Endodermal cell (in vitro differentiated cells): ENCODE data around the gene PDE5A. TPM values are rescaled to one million over a fixed set of nuclear protein-coding genes. Genes with fewer than 3 reads are reported as not detected.
"Not testable (repeated sequence)": the region's sequence is repeated elsewhere in the genome, so short reads cannot be mapped to it uniquely, and the experiment has no call there.

Source experiments
- DNase-seq: peaks from one replicate; pipeline ENCODE4 v3.0.0-alpha.2; 2017
- H3K27ac ChIP-seq: 2 replicates; pipeline ENCODE4 v1.5.1; 2013; ENCODE audit warnings: mild to moderate bottlenecking, low read depth, low read length, moderate library complexity
- H3K27me3 ChIP-seq: 2 replicates; pipeline ENCODE4 v1.6.1; 2013; ENCODE audit warnings: mild to moderate bottlenecking, low read length, moderate library complexity; ENCODE audit not compliant: insufficient read depth, control insufficient read depth, poor library complexity, severe bottlenecking
- H3K36me3 ChIP-seq: 2 replicates; pipeline ENCODE4 v1.7.0; 2013; ENCODE audit warnings: mild to moderate bottlenecking, low read length, moderate library complexity; ENCODE audit not compliant: control insufficient read depth, insufficient read depth
- H3K4me1 ChIP-seq: one replicate; pipeline ENCODE4 v1.7.0; 2013; ENCODE audit warnings: low read length; ENCODE audit not compliant: control insufficient read depth, insufficient read depth
- H3K4me3 ChIP-seq: 2 replicates; pipeline ENCODE4 v1.5.1; 2013; ENCODE audit warnings: mild to moderate bottlenecking, low read length, moderate library complexity
- H3K9ac ChIP-seq: 2 replicates; pipeline ENCODE4 v1.6.1; 2013; ENCODE audit warnings: mild to moderate bottlenecking, low read length, moderate library complexity; ENCODE audit not compliant: poor library complexity, severe bottlenecking; ENCODE audit errors: extremely low read depth
- H3K9me3 ChIP-seq: 2 replicates; pipeline ENCODE4 v1.6.1; 2013; ENCODE audit warnings: mild to moderate bottlenecking, low read length, moderate library complexity; ENCODE audit not compliant: control insufficient read depth
- H3K27ac Mint-ChIP-seq: 2 replicates; pipeline ENCODE4 v1.8.0; 2020; ENCODE audit warnings: mixed read lengths
- H3K27me3 Mint-ChIP-seq: 2 replicates; pipeline ENCODE4 v1.8.0; 2021; ENCODE audit warnings: mild to moderate bottlenecking, mixed read lengths; ENCODE audit not compliant: insufficient read depth
- H3K36me3 Mint-ChIP-seq: 2 replicates; pipeline ENCODE4 v1.8.0; 2020; ENCODE audit warnings: low read depth, mixed read lengths
- H3K4me1 Mint-ChIP-seq: 2 replicates; pipeline ENCODE4 v1.8.0; 2020; ENCODE audit warnings: mixed read lengths
- H3K4me3 Mint-ChIP-seq: 2 replicates; pipeline ENCODE4 v1.8.0; 2020; ENCODE audit warnings: mild to moderate bottlenecking, moderate library complexity, mixed read lengths
- H3K9me3 Mint-ChIP-seq: 2 replicates; pipeline ENCODE4 v1.8.0; 2020; ENCODE audit warnings: mild to moderate bottlenecking, mixed read lengths
- whole genome bisulfite sequencing, 2 experiments: methylation state at CpG; one replicate each; pipeline versions ENCODE4 v1.1.5 to v1.1.7; 2013; ENCODE audit warnings: missing lambda C conversion rate in 2 of 2, mixed read lengths in 1 of 2; ENCODE audit not compliant: insufficient coverage in 1 of 2, insufficient read length in 1 of 2; 5-methylcytosine and 5-hydroxymethylcytosine counted together
- total RNA-seq, 2 donors: library from RNA; stranded (reverse); fragmentation: NEBNext Ultra II Directional in 1 of 2; extraction: Animal tissue kit (Norgen Biotek cat#: 25700) in 1 of 2; gene quantifications; 2 replicates in 1 of 2; 3 replicates in 1 of 2; pipeline ENCODE4 v1.2.1, GENCODE V29; 2021
- TF ChIP-seq, protein P1 (sequence below): fragments of 200-600 bp; sonication (generic); conservative IDR thresholded peaks from 2 replicates; pipeline ENCODE4 v1.5.0; 2021; ENCODE audit warnings: antibody characterized with exemption, mild to moderate bottlenecking

The PDE5A gene
- total RNA-seq, 2 donors from 2014 or later, result 36.3 to 37.8 TPM

DNA sequence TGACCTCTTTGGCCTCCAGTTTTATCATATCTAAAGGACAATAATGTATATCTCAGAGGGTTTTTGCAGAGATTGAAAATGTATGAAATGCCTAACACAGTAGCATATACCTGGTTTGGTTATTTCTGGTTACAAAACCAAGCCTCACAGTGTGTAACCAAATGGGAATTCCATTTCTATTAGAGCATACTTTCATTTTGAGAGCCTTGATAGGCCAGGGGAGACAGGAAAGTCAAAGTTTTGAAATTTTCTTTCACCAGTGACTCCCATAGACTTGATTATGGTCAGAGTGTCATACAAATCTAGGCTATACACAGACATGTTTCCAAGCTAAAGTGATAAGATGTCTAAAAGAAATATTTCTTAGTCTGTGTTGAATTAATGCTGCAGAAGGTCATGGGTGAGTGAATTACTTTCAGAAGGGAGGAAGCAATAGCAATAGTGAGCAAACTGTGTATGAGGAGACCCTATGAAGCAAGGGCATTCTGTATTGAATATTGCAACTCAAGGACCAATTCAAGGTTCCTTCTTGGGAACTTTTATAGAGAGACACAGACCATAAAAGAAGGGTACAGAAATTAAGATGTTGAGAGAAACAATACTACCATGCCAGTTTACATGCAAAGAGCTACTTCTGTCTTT lies 151.1 kb downstream of the PDE5A start:
- Mint-ChIP-seq H3K27me3 (no peaks in the 10 kb centered on the region), H3K27ac (no peak overlapping the region), H3K4me3 (no peak overlapping the region), H3K36me3 (peaks cover 44% of the 10 kb centered on the region), H3K9me3 (peaks cover 8% of the 10 kb centered on the region), H3K4me1 (peaks cover 8% of the 10 kb centered on the region)
- Histone ChIP-seq H3K27me3 (no peaks in the 10 kb centered on the region), H3K36me3 (peaks cover 57% of the 10 kb centered on the region), H3K9me3 (peaks cover 17% of the 10 kb centered on the region), H3K4me3 (no peak overlapping the region), H3K4me1 (peaks cover 4% of the 10 kb centered on the region), H3K9ac (no peak overlapping the region), H3K27ac (no peak overlapping the region)
- TF ChIP-seq, protein P1, sequence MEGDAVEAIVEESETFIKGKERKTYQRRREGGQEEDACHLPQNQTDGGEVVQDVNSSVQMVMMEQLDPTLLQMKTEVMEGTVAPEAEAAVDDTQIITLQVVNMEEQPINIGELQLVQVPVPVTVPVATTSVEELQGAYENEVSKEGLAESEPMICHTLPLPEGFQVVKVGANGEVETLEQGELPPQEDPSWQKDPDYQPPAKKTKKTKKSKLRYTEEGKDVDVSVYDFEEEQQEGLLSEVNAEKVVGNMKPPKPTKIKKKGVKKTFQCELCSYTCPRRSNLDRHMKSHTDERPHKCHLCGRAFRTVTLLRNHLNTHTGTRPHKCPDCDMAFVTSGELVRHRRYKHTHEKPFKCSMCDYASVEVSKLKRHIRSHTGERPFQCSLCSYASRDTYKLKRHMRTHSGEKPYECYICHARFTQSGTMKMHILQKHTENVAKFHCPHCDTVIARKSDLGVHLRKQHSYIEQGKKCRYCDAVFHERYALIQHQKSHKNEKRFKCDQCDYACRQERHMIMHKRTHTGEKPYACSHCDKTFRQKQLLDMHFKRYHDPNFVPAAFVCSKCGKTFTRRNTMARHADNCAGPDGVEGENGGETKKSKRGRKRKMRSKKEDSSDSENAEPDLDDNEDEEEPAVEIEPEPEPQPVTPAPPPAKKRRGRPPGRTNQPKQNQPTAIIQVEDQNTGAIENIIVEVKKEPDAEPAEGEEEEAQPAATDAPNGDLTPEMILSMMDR, result no peak
- DNase-seq, result no peak

DNA sequence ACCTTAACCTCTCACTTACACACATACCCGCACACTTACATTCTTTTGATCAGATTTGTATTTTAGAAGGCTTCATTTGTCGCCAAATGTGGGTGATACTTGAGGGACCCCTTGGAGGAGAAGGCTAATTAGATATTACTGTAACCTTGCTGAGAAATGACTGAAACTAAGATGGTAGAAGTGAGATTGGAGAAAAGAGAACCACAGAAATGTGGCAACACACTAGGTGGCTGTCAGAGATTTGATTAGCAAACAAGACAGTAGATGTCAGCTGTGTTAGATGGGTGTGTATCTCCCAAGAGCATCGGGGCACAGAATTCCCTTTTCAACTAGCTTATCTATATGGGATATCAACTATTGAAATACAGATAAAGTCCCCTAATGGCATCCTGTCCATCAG lies 157.3 kb downstream of the PDE5A start:
- Mint-ChIP-seq H3K36me3 (peaks cover 11% of the 10 kb centered on the region), H3K4me1 (peaks cover 9% of the 10 kb centered on the region), H3K27me3 (no peaks in the 10 kb centered on the region), H3K9me3 (no peaks in the 10 kb centered on the region), H3K27ac (no peak overlapping the region), H3K4me3 (no peak overlapping the region)
- Histone ChIP-seq H3K4me1 (peaks cover 6% of the 10 kb centered on the region), H3K4me3 (no peak overlapping the region), H3K36me3 (peaks cover 43% of the 10 kb centered on the region), H3K27me3 (no peaks in the 10 kb centered on the region), H3K9me3 (no peaks in the 10 kb centered on the region), H3K9ac (no peak overlapping the region), H3K27ac (no peak overlapping the region)
- TF ChIP-seq, protein P1, result no peak
- no peak for DNase-seq
- WGBS, 2 experiments, result 79 to 100% methylated on average over 1 to 2 of the region's 3 CpGs

DNA sequence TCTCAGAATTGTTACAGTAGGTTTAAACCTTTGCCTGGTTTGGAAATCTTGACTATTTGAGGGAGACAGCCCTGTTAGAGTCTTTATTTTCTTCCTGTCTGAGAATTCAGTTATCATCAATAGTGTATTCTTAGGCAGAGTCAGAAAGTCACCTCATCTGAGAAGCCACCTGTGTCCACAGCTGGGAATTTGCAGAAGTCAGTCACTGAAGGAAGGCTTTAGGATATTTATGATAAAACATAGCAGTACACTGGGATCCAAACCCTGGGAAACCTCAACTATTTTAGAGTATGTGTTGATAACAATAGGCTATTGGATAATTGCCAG lies 157.9 kb downstream of the PDE5A start:
- H3K36me3 ChIP-seq, result peaks cover 43% of the 10 kb centered on the region
- H3K4me3 ChIP-seq, H3K27me3 ChIP-seq, H3K4me1 Mint-ChIP-seq, H3K9me3 ChIP-seq, H3K27me3 Mint-ChIP-seq, DNase-seq, H3K27ac ChIP-seq, H3K4me3 Mint-ChIP-seq, H3K27ac Mint-ChIP-seq, H3K9ac ChIP-seq, H3K4me1 ChIP-seq, H3K9me3 Mint-ChIP-seq: not testable (repeated sequence)
- peaks cover 11% of the 10 kb centered on the region for H3K36me3 Mint-ChIP-seq

DNA sequence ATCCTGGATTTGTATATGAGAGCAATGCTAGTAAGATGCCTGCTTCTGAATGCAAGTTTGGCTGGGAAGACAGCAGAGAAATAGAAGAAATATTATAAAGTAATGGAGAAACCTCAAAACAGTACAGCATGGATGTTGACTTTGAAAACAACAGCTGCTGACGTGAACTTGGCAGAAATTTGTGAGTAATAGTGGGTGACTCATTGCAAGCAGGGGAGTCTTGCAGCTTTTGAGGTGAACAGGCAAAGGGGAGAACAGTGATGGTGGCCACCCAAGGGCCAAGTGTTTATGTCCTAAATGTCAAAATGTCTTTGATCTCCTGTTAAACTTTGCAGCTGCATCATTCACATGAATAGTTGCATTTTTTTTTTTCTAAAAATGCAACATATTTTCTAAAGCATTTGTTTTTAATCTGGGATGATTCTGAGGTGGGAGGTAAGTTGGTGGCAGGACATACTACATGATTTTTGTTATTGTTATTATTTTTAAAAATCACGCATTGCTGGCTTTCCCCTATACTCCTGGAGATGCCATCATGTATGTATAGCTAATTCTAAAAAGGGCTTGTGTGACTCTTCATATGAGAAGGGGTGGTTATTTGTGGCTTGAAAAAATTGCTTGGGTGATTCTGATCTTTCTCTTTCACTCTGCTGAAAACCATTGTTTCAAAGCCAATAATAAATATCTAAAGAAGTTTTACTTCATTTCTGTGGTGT lies 158.4 kb downstream of the PDE5A start:
- H3K4me1 ChIP-seq, H3K27ac Mint-ChIP-seq, H3K27ac ChIP-seq, H3K9ac ChIP-seq, H3K4me3 ChIP-seq, H3K27me3 Mint-ChIP-seq, H3K27me3 ChIP-seq, H3K9me3 Mint-ChIP-seq, H3K4me1 Mint-ChIP-seq, H3K4me3 Mint-ChIP-seq, DNase-seq, H3K9me3 ChIP-seq: not testable (repeated sequence)
- WGBS, 2 experiments, result 93 to 100% methylated on average over 1 to 2 of the region's 2 CpGs
- peaks cover 11% of the 10 kb centered on the region for H3K36me3 Mint-ChIP-seq
- H3K36me3 ChIP-seq, result peaks cover 42% of the 10 kb centered on the region

DNA sequence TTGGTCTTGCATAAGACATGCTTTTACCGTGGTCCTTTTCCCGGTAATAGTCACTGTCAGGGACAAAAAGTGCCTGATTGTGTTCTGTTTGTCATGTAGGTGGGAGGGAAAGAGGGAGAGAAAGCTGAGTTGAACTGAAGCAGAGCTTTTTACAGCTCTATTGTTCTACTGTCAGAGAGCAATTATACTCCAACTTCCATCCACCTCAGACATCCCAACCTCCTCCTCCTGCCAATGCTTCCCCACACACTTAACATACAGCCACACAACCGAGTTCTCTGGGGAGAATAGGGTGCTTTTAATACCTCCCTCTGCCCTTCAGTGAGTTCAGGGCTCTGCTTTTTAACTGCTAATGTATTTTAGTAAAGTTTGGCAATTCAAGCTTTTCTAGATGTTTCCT lies 159.6 kb downstream of the PDE5A start:
- not testable (repeated sequence) for H3K4me1 ChIP-seq, H3K4me3 ChIP-seq, H3K4me3 Mint-ChIP-seq, H3K9me3 Mint-ChIP-seq, DNase-seq, H3K27me3 ChIP-seq, H3K4me1 Mint-ChIP-seq, H3K27me3 Mint-ChIP-seq, H3K27ac ChIP-seq, H3K9ac ChIP-seq, H3K9me3 ChIP-seq, H3K27ac Mint-ChIP-seq
- peaks cover 14% of the 10 kb centered on the region for H3K36me3 Mint-ChIP-seq
- H3K36me3 ChIP-seq, result peaks cover 32% of the 10 kb centered on the region
- 100% methylated on average over 3 of the region's 3 CpGs; no CpG with 5 or more reads in 1 of the 2 experiments for WGBS, 2 experiments
